ENCODE results near the gene FAM118A.

FAM118A gene

DNA sequence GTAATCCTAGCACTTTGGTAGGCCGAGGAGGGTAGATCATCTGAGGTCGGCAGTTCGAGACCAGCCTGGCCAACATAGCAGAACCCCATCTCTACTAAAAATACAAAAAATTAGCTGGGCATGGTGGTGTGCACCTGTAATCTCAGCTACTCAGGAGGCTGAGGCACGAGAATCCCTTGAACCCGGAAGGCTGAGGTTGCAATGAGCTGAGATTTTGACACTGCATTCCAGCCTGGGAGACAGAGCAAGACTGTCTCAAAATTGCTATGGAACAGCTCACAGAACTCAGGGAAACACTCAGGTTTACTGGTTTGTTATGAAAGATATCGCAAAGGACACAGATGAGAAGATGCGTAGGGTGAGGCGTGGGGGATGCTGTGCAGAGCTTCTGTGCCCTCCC lies 2.7 kb downstream of the FAM118A start:
- Histone ChIP-seq H3K4me3 (ENCODE audit: low read length) (no peak overlapping the region), H3K9ac (ENCODE audit: low read length) (no peak overlapping the region), H2AFZ (ENCODE audit: low read depth, low read length) (no peak overlapping the region), H3K4me1 (ENCODE audit: low read length) (peaks cover 64% of the 10 kb centered on the region), H3K27ac (ENCODE audit: low read length) (no peak overlapping the region), H3K9me3 (ENCODE audit: insufficient read depth, low read length) (no peaks in the 10 kb centered on the region), H3K4me2 (ENCODE audit: low read length) (no peak overlapping the region), H3K36me3 (replicated peaks; ENCODE audit: low read depth, low read length) (peaks cover 21% of the 10 kb centered on the region), H3K27me3 (ENCODE audit: low read depth, low read length) (no peaks in the 10 kb centered on the region), H4K20me1 (ENCODE audit: insufficient read depth, low read length) (peaks cover 20% of the 10 kb centered on the region), H3K79me2 (ENCODE audit: low read length) (peaks cover 74% of the 10 kb centered on the region)
- TF ChIP-seq, protein P1, sequence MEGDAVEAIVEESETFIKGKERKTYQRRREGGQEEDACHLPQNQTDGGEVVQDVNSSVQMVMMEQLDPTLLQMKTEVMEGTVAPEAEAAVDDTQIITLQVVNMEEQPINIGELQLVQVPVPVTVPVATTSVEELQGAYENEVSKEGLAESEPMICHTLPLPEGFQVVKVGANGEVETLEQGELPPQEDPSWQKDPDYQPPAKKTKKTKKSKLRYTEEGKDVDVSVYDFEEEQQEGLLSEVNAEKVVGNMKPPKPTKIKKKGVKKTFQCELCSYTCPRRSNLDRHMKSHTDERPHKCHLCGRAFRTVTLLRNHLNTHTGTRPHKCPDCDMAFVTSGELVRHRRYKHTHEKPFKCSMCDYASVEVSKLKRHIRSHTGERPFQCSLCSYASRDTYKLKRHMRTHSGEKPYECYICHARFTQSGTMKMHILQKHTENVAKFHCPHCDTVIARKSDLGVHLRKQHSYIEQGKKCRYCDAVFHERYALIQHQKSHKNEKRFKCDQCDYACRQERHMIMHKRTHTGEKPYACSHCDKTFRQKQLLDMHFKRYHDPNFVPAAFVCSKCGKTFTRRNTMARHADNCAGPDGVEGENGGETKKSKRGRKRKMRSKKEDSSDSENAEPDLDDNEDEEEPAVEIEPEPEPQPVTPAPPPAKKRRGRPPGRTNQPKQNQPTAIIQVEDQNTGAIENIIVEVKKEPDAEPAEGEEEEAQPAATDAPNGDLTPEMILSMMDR (IDR thresholded peaks at IDR 0.05; ENCODE audit: low read depth, low read length), result no peak
- TF ChIP-seq EZH2phosphoT487 (IDR thresholded peaks at IDR 0.05; ENCODE audit: low read depth), result no peak

GRCh38 chr22:45312856-45313255 lies 3.1 kb downstream of the FAM118A start:
- Histone ChIP-seq H2AFZ (ENCODE audit: low read depth, low read length) (no peak overlapping the region), H3K79me2 (ENCODE audit: low read length) (peaks cover 79% of the 10 kb centered on the region), H3K27ac (ENCODE audit: low read length) (no peak overlapping the region), H4K20me1 (ENCODE audit: insufficient read depth, low read length) (peaks cover 24% of the 10 kb centered on the region), H3K27me3 (ENCODE audit: low read depth, low read length) (no peaks in the 10 kb centered on the region), H3K4me1 (ENCODE audit: low read length) (peaks cover 69% of the 10 kb centered on the region), H3K9me3 (ENCODE audit: insufficient read depth, low read length) (no peaks in the 10 kb centered on the region), H3K36me3 (replicated peaks; ENCODE audit: low read depth, low read length) (peaks cover 24% of the 10 kb centered on the region), H3K4me3 (ENCODE audit: low read length) (no peak overlapping the region), H3K4me2 (ENCODE audit: low read length) (no peak overlapping the region), H3K9ac (ENCODE audit: low read length) (no peak overlapping the region)
- TF ChIP-seq, protein P1 (IDR thresholded peaks at IDR 0.05; ENCODE audit: low read depth, low read length), result no peak
- TF ChIP-seq EZH2phosphoT487 (IDR thresholded peaks at IDR 0.05; ENCODE audit: low read depth), result no peak

DNA sequence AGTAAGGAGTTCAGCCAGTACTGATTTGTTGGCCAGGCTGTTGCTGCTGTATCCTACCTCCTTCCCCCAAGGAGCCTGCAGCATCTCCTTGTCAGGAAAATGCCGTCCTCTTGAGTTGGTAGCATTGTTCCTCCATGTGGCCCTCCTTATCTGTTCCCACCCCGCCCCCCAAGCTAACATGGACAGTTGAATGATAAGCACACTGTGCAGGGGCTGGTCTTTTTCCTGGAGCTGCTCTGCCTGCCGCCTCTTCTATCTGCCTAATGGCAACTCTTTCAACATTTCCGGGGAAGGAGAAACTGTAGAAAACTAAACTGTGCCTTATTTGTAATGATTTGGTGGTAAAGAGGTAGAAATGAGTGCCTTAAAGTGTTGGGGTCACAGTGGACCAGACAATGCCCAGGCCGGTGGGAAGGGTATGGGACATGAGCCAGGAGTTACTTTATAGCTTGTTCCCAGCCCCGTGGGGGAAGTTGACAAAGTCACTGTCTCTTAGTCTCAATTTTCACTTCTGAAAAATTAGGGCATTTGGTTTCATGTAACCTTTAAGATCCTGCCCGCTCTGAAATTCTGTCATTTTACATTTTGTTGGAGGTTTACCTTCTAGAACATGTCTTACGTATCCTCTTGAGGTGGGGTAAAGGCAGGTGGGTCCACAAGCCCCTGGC lies 4.5 kb downstream of the FAM118A start:
- Histone ChIP-seq H3K4me1 (ENCODE audit: low read length) (peaks cover 73% of the 10 kb centered on the region), H3K9ac (ENCODE audit: low read length) (peak overlapping the region; percentile 49), H3K4me2 (ENCODE audit: low read length) (peak overlapping the region; percentile 83), H4K20me1 (ENCODE audit: insufficient read depth, low read length) (peaks cover 29% of the 10 kb centered on the region), H3K36me3 (replicated peaks; ENCODE audit: low read depth, low read length) (peaks cover 24% of the 10 kb centered on the region), H3K9me3 (ENCODE audit: insufficient read depth, low read length) (no peaks in the 10 kb centered on the region), H2AFZ (ENCODE audit: low read depth, low read length) (no peak overlapping the region), H3K4me3 (ENCODE audit: low read length) (peak overlapping the region; percentile 59), H3K79me2 (ENCODE audit: low read length) (peaks cover 92% of the 10 kb centered on the region), H3K27ac (ENCODE audit: low read length) (peak overlapping the region; percentile 70), H3K27me3 (ENCODE audit: low read depth, low read length) (no peaks in the 10 kb centered on the region)
- no peak for TF ChIP-seq EZH2phosphoT487 (IDR thresholded peaks at IDR 0.05; ENCODE audit: low read depth)
- TF ChIP-seq, protein P1 (IDR thresholded peaks at IDR 0.05; ENCODE audit: low read depth, low read length), result no peak

DNA sequence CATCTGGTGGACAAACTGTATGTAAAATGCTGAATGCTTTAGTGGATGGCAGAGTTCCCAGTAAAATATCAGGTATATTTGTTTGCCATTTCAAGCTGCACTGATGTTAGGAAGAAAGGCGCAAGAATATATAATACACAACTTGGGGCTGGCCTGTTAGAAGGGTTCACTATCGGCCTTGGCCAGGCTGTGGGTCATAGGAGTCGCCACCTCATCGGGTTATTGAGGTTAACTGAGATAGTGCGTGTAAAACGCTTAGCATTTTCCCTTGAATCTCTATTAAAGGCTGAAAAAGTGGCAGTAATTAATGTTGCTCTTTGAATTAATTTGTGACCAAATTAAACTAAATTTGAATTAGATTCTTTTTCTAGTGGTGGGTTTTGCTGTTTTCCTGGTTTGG lies 5.1 kb downstream of the FAM118A start:
- H3K36me3 ChIP-seq (replicated peaks; ENCODE audit: low read depth, low read length), result peaks cover 24% of the 10 kb centered on the region
- peak overlapping the region; percentile 49 for H3K9ac ChIP-seq (ENCODE audit: low read length)
- peak overlapping the region; percentile 70 for H3K27ac ChIP-seq (ENCODE audit: low read length)
- no peak overlapping the region for H2AFZ ChIP-seq (ENCODE audit: low read depth, low read length)
- peaks cover 98% of the 10 kb centered on the region for H3K79me2 ChIP-seq (ENCODE audit: low read length)
- peaks cover 29% of the 10 kb centered on the region for H4K20me1 ChIP-seq (ENCODE audit: insufficient read depth, low read length)
- H3K4me2 ChIP-seq (ENCODE audit: low read length), result peak overlapping the region; percentile 83
- peak overlapping the region; percentile 59 for H3K4me3 ChIP-seq (ENCODE audit: low read length)
- TF ChIP-seq, protein P1 (IDR thresholded peaks at IDR 0.05; ENCODE audit: low read depth, low read length), result no peak
- TF ChIP-seq EZH2phosphoT487 (IDR thresholded peaks at IDR 0.05; ENCODE audit: low read depth), result no peak
- H3K4me1 ChIP-seq (ENCODE audit: low read length), result peaks cover 78% of the 10 kb centered on the region
- H3K27me3 ChIP-seq (ENCODE audit: low read depth, low read length), result no peaks in the 10 kb centered on the region
- H3K9me3 ChIP-seq (ENCODE audit: insufficient read depth, low read length), result no peaks in the 10 kb centered on the region
